CD4-positive, alpha-beta T cell (primary cell): ENCODE results near the gene FUBP3. TPM values are rescaled to one million over a fixed set of nuclear protein-coding genes. Genes with fewer than 3 reads are reported as not detected.

Experiments used
- ATAC-seq: fragments of 200-7000 bp; cut with Tn5 transposase; one replicate; pipeline ENCODE4 v1.10.0; 2022; ENCODE audit warnings: mild to moderate bottlenecking; ENCODE audit not compliant: poor library complexity
- CTCF ChIA-PET: fragments of 350-600 bp; sonication (Branson Sonifier 250); formaldehyde crosslinking; loops from one replicate; lab custom pipeline; 2021; ENCODE audit warnings: antibody characterized with exemption, inconsistent platforms; lab: Charles Lee
- POLR2A ChIA-PET: fragments of 350-600 bp; sonication (Branson Sonifier 250); formaldehyde crosslinking; loops from one replicate; lab custom pipeline; 2021; ENCODE audit warnings: antibody characterized with exemption, inconsistent platforms; lab: Charles Lee
- DNase-seq, 14 experiments: peaks; one replicate each; pipeline ENCODE4 v3.0.0-alpha.2; 2013 to 2020; ENCODE audit warnings: mixed read lengths in 2 of 14
- H3K27ac ChIP-seq, 2 donors: one replicate each; pipeline versions ENCODE4 v1.5.1 to v1.7.0; 2013; ENCODE audit warnings: low read length in 2 of 2, low read depth in 1 of 2, mild to moderate bottlenecking in 1 of 2
- H3K27me3 ChIP-seq, 2 experiments: 1 replicate in 1 of 2; 2 replicates in 1 of 2; pipeline versions ENCODE4 v1.6.1 to v1.7.0; 2013; ENCODE audit warnings: low read length in 2 of 2, control low read depth in 1 of 2, mild to moderate bottlenecking in 1 of 2, moderate library complexity in 1 of 2; ENCODE audit not compliant: insufficient read depth in 2 of 2, control insufficient read depth in 1 of 2
- H3K36me3 ChIP-seq: one replicate; pipeline ENCODE4 v1.6.1; 2013; ENCODE audit warnings: low read length, control low read depth; ENCODE audit not compliant: insufficient read depth
- H3K4me1 ChIP-seq: one replicate; pipeline ENCODE4 v1.6.1; 2013; ENCODE audit warnings: low read length, control low read depth; ENCODE audit not compliant: insufficient read depth
- H3K4me3 ChIP-seq: one replicate; pipeline ENCODE4 v1.5.1; 2013; ENCODE audit warnings: mild to moderate bottlenecking, low read length, moderate library complexity
- H3K9me3 ChIP-seq, 2 experiments: 1 replicate in 1 of 2; 2 replicates in 1 of 2; pipeline versions ENCODE4 v1.6.1 to v1.7.0; 2013; ENCODE audit warnings: low read length in 2 of 2, mild to moderate bottlenecking in 2 of 2, control low read depth in 1 of 2, moderate library complexity in 1 of 2; ENCODE audit not compliant: control insufficient read depth in 1 of 2, insufficient read depth in 1 of 2
- H3K27ac Mint-ChIP-seq: one replicate; pipeline ENCODE4 v1.8.0; 2020; ENCODE audit warnings: mixed read lengths
- H3K27me3 Mint-ChIP-seq: one replicate; pipeline ENCODE4 v1.8.0; 2021; ENCODE audit warnings: mixed read lengths
- H3K36me3 Mint-ChIP-seq: one replicate; pipeline ENCODE4 v1.8.0; 2021; ENCODE audit warnings: low read depth, mixed read lengths
- H3K4me1 Mint-ChIP-seq: one replicate; pipeline ENCODE4 v1.8.0; 2021; ENCODE audit warnings: low read depth, mixed read lengths
- H3K4me3 Mint-ChIP-seq: one replicate; pipeline ENCODE4 v1.8.0; 2020; ENCODE audit warnings: mild to moderate bottlenecking, mixed read lengths
- H3K9me3 Mint-ChIP-seq: one replicate; pipeline ENCODE4 v1.8.0; 2020; ENCODE audit warnings: mixed read lengths
- CTCF ChIP-seq: fragments of 200-600 bp; IDR thresholded peaks from one replicate; pipeline ENCODE4 v1.8.0; 2022; ENCODE audit warnings: antibody characterized with exemption, mild to moderate bottlenecking
- intact Hi-C, 2 experiments: fragments of 100-400 bp; cut with DNase I in 1 of 2; cut with micrococcal nuclease in 1 of 2; formaldehyde crosslinking; loops; one replicate each; pipeline versions ENCODE4 v1.15.1 to v1.9.0; 2023 to 2025; cut with DNase I, micrococcal nuclease
- total RNA-seq, 174 experiments: library from RNA in 2 of 174; stranded (reverse) in 2 of 174; gene quantifications; one replicate each; pipeline ENCODE4 v1.2.3 and lab custom pipeline; 2021 to 2026

FUBP3 gene
- total RNA-seq, 2 experiments from 2014 or later: 21.2 to 30.2 TPM

GRCh38 chr9:130531670-130532069 is 47.7 kb upstream of the FUBP3 start:
- intact Hi-C loops: no loop called here
- Mint-ChIP-seq H3K27me3 (peaks cover 27% of the 10 kb centered on the region), H3K4me3 (no peak overlapping the region), H3K4me1 (peaks cover 5% of the 10 kb centered on the region), H3K9me3 (no peaks in the 10 kb centered on the region), H3K36me3 (no peaks in the 10 kb centered on the region), H3K27ac (no peak overlapping the region)
- H3K9me3 ChIP-seq: peaks cover 0 to 8% of the 10 kb centered on the region in 2 experiments
- H3K36me3 ChIP-seq: no peaks in the 10 kb centered on the region
- ATAC-seq: no peak
- no peak for TF ChIP-seq CTCF
- H3K4me1 ChIP-seq: no peaks in the 10 kb centered on the region
- ChIA-PET CTCF (interaction anchor here (0.7 kb wide), 1 partner anchor 150 kb away, joined by 3 read pairs; no protein-coding TSS in a partner anchor), POLR2A (no interaction called here)
- no peak overlapping the region for H3K4me3 ChIP-seq
- no peak for DNase-seq
- peaks cover 9 to 12% of the 10 kb centered on the region in 2 experiments for H3K27me3 ChIP-seq
- H3K27ac ChIP-seq: no peak overlapping the region

- Histone ChIP-seq H3K27me3 (peaks cover 17 to 21% of the 10 kb centered on the region in 2 experiments), H3K36me3 (no peaks in the 10 kb centered on the region), H3K4me3 (no peak overlapping the region), H3K4me1 (peaks cover 4% of the 10 kb centered on the region), H3K27ac (no peak overlapping the region), H3K9me3 (peaks cover 0 to 2% of the 10 kb centered on the region in 2 experiments)
- H3K9me3 Mint-ChIP-seq: no peaks in the 10 kb centered on the region
- no peak overlapping the region for H3K4me3 Mint-ChIP-seq
- no peak for ATAC-seq
- ChIA-PET CTCF (interaction anchor here (0.7 kb wide), 1 partner anchor 150 kb away, joined by 3 read pairs; no protein-coding TSS in a partner anchor), POLR2A (no interaction called here)
- intact Hi-C loops: no loop called here
- peaks cover 8% of the 10 kb centered on the region for H3K4me1 Mint-ChIP-seq
- H3K27me3 Mint-ChIP-seq: peaks cover 32% of the 10 kb centered on the region
- no peak for DNase-seq
- H3K36me3 Mint-ChIP-seq: no peaks in the 10 kb centered on the region
- TF ChIP-seq CTCF: no peak
- no peak overlapping the region for H3K27ac Mint-ChIP-seq
These were observed 46.8 kb upstream of the FUBP3 start for GRCh38 chr9:130532426-130533080.

- intact Hi-C loops: no loop called here
- Histone ChIP-seq H3K27me3 (peaks cover 35 to 46% of the 10 kb centered on the region in 2 experiments), H3K36me3 (no peaks in the 10 kb centered on the region), H3K9me3 (no peaks in the 10 kb centered on the region), H3K4me1 (peaks cover 5% of the 10 kb centered on the region), H3K27ac (no peak overlapping the region), H3K4me3 (no peak overlapping the region)
- ATAC-seq: no peak
- no peak overlapping the region for H3K4me3 Mint-ChIP-seq
- no peak for DNase-seq
- H3K4me1 Mint-ChIP-seq: peaks cover 13% of the 10 kb centered on the region
- CTCF ChIA-PET: interaction anchor here (0.5 kb wide), 1 partner anchor 14 kb away, joined by 4 read pairs; no protein-coding TSS in a partner anchor
- H3K27ac Mint-ChIP-seq: no peak overlapping the region
- POLR2A ChIA-PET: no interaction called here
- H3K27me3 Mint-ChIP-seq: peaks cover 61% of the 10 kb centered on the region
- H3K9me3 Mint-ChIP-seq: no peaks in the 10 kb centered on the region
- no peaks in the 10 kb centered on the region for H3K36me3 Mint-ChIP-seq
- no peak for TF ChIP-seq CTCF
These were observed 43.4 kb upstream of the FUBP3 start for GRCh38 chr9:130535818-130536521.
